Neutrophil (primary cell): Measurements from ENCODE around the gene PRRT1B.
"Not testable (repeated sequence)": the region's sequence is repeated elsewhere in the genome, so short reads cannot be mapped to it uniquely, and the experiment has no call there.

Source experiments
- H3K27ac ChIP-seq: fragments of 200-600 bp; sonication (generic); 2 replicates; pipeline ENCODE4 v1.5.1; 2016; ENCODE audit warnings: mild to moderate bottlenecking, moderate library complexity
- H3K27me3 ChIP-seq: fragments of 200-600 bp; sonication (generic); 2 replicates; pipeline ENCODE4 v1.6.0; 2016; ENCODE audit warnings: mild to moderate bottlenecking
- H3K36me3 ChIP-seq: fragments of 200-600 bp; sonication (generic); 2 replicates; pipeline ENCODE4 v1.5.1; 2017
- H3K4me1 ChIP-seq, 2 experiments: fragments of 200-600 bp in 1 of 2; sonication (generic) in 1 of 2; 1 replicate in 1 of 2; 2 replicates in 1 of 2; pipeline versions ENCODE4 v1.5.1 to v1.6.1; 2013 to 2016; ENCODE audit warnings: low read depth in 1 of 2, low read length in 1 of 2, mild to moderate bottlenecking in 1 of 2, moderate library complexity in 1 of 2; ENCODE audit not compliant: control insufficient read depth in 1 of 2, insufficient read depth in 1 of 2
- H3K4me3 ChIP-seq, 2 experiments: fragments of 200-600 bp in 1 of 2; sonication (generic) in 1 of 2; 1 replicate in 1 of 2; 2 replicates in 1 of 2; pipeline ENCODE4 v1.5.1; 2013 to 2016; ENCODE audit warnings: low read depth in 1 of 2, low read length in 1 of 2, mild to moderate bottlenecking in 1 of 2, moderate library complexity in 1 of 2
- H3K9me3 ChIP-seq: fragments of 200-600 bp; sonication (generic); 2 replicates; pipeline ENCODE4 v1.5.1; 2016
- CTCF ChIP-seq: fragments of 200-600 bp; sonication (generic); IDR thresholded peaks from 2 replicates; pipeline ENCODE4 v1.5.1; 2016; ENCODE audit warnings: antibody characterized with exemption

The PRRT1B gene

GRCh38 chr9:131546336-131547084, 1.2 kb downstream of the PRRT1B start:
- H3K27ac ChIP-seq = no peak overlapping the region
- no peaks in the 10 kb centered on the region for H3K36me3 ChIP-seq
- peaks cover 83% of the 10 kb centered on the region for H3K27me3 ChIP-seq
- H3K4me3 ChIP-seq = no peak overlapping the region
- H3K9me3 ChIP-seq = no peaks in the 10 kb centered on the region
- no peak for TF ChIP-seq CTCF
- H3K4me1 ChIP-seq = no peaks in the 10 kb centered on the region

GRCh38 chr9:131549186-131549585, 3.9 kb downstream of the PRRT1B start:
- H3K27ac ChIP-seq, H3K4me3 ChIP-seq, H3K9me3 ChIP-seq, H3K36me3 ChIP-seq, H3K4me1 ChIP-seq: not testable (repeated sequence)
- H3K27me3 ChIP-seq = peaks cover 89% of the 10 kb centered on the region

- not testable (repeated sequence) for H3K27ac ChIP-seq, H3K4me3 ChIP-seq, H3K9me3 ChIP-seq, H3K36me3 ChIP-seq, H3K4me1 ChIP-seq
- H3K27me3 ChIP-seq = peaks cover 89% of the 10 kb centered on the region
Measured at GRCh38 chr9:131550465-131550864, 5.1 kb downstream of the PRRT1B start.

- H3K4me1 ChIP-seq = no peaks in the 10 kb centered on the region
Measured at GRCh38 chr9:131552030-131552429, 6.7 kb downstream of the PRRT1B start.

GRCh38 chr9:131554087-131554842, 8.9 kb downstream of the PRRT1B start:
- H3K9me3 ChIP-seq = no peaks in the 10 kb centered on the region
- peaks cover 67% of the 10 kb centered on the region for H3K27me3 ChIP-seq
- H3K4me1 ChIP-seq = no peaks in the 10 kb centered on the region
- H3K27ac ChIP-seq = no peak overlapping the region
- no peak for TF ChIP-seq CTCF
- no peaks in the 10 kb centered on the region for H3K36me3 ChIP-seq
- no peak overlapping the region for H3K4me3 ChIP-seq

More at GRCh38 chr9:131552030-131552429, 6.7 kb downstream of the PRRT1B start:
- no peaks in the 10 kb centered on the region for H3K36me3 ChIP-seq
- no peak for TF ChIP-seq CTCF
- no peak overlapping the region for H3K27ac ChIP-seq
- no peak overlapping the region for H3K4me3 ChIP-seq
- H3K27me3 ChIP-seq = peaks cover 89% of the 10 kb centered on the region
- no peaks in the 10 kb centered on the region for H3K9me3 ChIP-seq

GRCh38 chr9:131554843-131555351, 9.6 kb downstream of the PRRT1B start:
- Histone ChIP-seq H3K36me3 (no peaks in the 10 kb centered on the region), H3K27ac (no peak overlapping the region), H3K4me1 (no peaks in the 10 kb centered on the region), H3K27me3 (peaks cover 61% of the 10 kb centered on the region), H3K9me3 (no peaks in the 10 kb centered on the region), H3K4me3 (no peak overlapping the region)
- TF ChIP-seq CTCF = no peak
